Vagina (tissue), 2 donors: ENCODE data around the gene MLKL. TPM values are rescaled to one million over a fixed set of nuclear protein-coding genes. Genes with fewer than 3 reads are reported as not detected.

Experiments
- DNase-seq, 2 donors: peaks; one replicate each; pipeline ENCODE4 v3.0.0-alpha.2; 2017; ENCODE audit errors: extremely low spot score in 2 of 2
- H3K27ac ChIP-seq: fragments of 200-600 bp; sonication (generic); one replicate; pipeline ENCODE4 v1.5.1; 2019
- H3K27me3 ChIP-seq: fragments of 200-600 bp; sonication (generic); one replicate; pipeline ENCODE4 v1.5.1; 2019
- H3K36me3 ChIP-seq, 2 donors: fragments of 200-600 bp; sonication (generic); one replicate each; pipeline ENCODE4 v1.5.1; 2017 to 2019
- H3K4me1 ChIP-seq: fragments of 200-600 bp; sonication (generic); one replicate; pipeline ENCODE4 v1.5.1; 2019
- H3K4me3 ChIP-seq, 2 donors: fragments of 200-600 bp; sonication (generic); 1 replicate in 1 of 2; 2 replicates in 1 of 2; pipeline ENCODE4 v1.5.1; 2016 to 2019
- H3K9me3 ChIP-seq: fragments of 200-600 bp; sonication (generic); one replicate; pipeline ENCODE4 v1.5.1; 2019
- CTCF ChIP-seq, 3 experiments: fragments of 450-650 bp in 2 of 3; fragments of 200-600 bp in 1 of 3; sonication (generic) in 1 of 3; IDR thresholded peaks; one replicate each; pipeline ENCODE4 v1.5.1; 2017 to 2019; ENCODE audit warnings: antibody characterized with exemption in 3 of 3, mild to moderate bottlenecking in 2 of 3, moderate library complexity in 2 of 3
- POLR2A ChIP-seq, 2 donors: fragments of 450-650 bp; IDR thresholded peaks; one replicate each; pipeline ENCODE4 v1.6.1; 2017; ENCODE audit warnings: antibody characterized with exemption in 2 of 2, mild to moderate bottlenecking in 2 of 2, moderate library complexity in 2 of 2
- POLR2AphosphoS5 ChIP-seq, 2 donors: sonication (generic); formaldehyde crosslinking; IDR thresholded peaks; one replicate each; pipeline ENCODE4 v1.9.0; 2017; ENCODE audit warnings: antibody characterized with exemption in 2 of 2, mild to moderate bottlenecking in 2 of 2, low read depth in 1 of 2; ENCODE audit not compliant: insufficient read depth in 1 of 2
- intact Hi-C: fragments of 100-400 bp; cut with DNase I; formaldehyde crosslinking; loops from one replicate; pipeline ENCODE4 v1.15.1; 2023
- total RNA-seq: library from RNA; depleted of rRNA; stranded (reverse); fragments of >200 nt; gene quantifications from one replicate; pipeline ENCODE4 v1.2.3, GENCODE V29; 2016

The MLKL gene
- total RNA-seq, 1 donor from 2014 or later: 40.0 TPM

DNA sequence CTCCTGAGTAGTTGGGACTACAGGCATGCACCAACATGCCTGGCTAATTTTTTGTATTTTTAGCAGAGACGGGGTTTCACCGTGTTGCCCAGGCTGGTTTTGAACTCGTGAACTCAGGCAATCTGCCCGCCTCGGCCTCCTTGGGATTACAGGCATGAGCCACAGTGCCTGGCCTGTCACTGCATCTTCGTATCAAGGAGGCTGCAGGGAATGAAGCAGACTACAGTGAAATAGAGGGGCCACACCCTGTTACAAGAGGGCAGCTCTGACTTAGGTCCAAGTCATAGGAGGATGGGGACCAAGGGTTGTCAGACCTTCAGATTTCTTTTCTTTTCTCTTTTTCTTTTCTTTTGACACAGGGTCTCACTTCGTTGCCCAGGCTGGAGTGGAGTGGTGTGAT lies 45.3 kb upstream of the MLKL start:
- Histone ChIP-seq H3K9me3 (no peaks in the 10 kb centered on the region), H3K27ac (no peak overlapping the region), H3K4me1 (peaks cover 14% of the 10 kb centered on the region), H3K27me3 (no peaks in the 10 kb centered on the region), H3K36me3 (no peaks in the 10 kb centered on the region), H3K4me3 (no peak overlapping the region)
- intact Hi-C loops: no loop called here
- no peak for TF ChIP-seq CTCF (IDR thresholded peaks at IDR 0.05)
- no peak for TF ChIP-seq POLR2A (IDR thresholded peaks at IDR 0.05)
- no peak for TF ChIP-seq POLR2AphosphoS5 (IDR thresholded peaks at IDR 0.05; ENCODE audit: insufficient read depth in 1 of 2, low read depth in 1 of 2)
- no peak for DNase-seq

GRCh38 chr16:74745109-74745615 lies 44.5 kb upstream of the MLKL start:
- no peak for DNase-seq
- intact Hi-C loops: no loop called here
- no peaks in the 10 kb centered on the region for H3K27me3 ChIP-seq
- no peak overlapping the region for H3K27ac ChIP-seq
- H3K9me3 ChIP-seq: no peaks in the 10 kb centered on the region
- no peak overlapping the region for H3K4me3 ChIP-seq
- TF ChIP-seq POLR2A (IDR thresholded peaks at IDR 0.05): no peak
- TF ChIP-seq CTCF (IDR thresholded peaks at IDR 0.05): no peak
- no peak for TF ChIP-seq POLR2AphosphoS5 (IDR thresholded peaks at IDR 0.05; ENCODE audit: insufficient read depth in 1 of 2, low read depth in 1 of 2)
- H3K4me1 ChIP-seq: peaks cover 14% of the 10 kb centered on the region
- H3K36me3 ChIP-seq: no peaks in the 10 kb centered on the region

DNA sequence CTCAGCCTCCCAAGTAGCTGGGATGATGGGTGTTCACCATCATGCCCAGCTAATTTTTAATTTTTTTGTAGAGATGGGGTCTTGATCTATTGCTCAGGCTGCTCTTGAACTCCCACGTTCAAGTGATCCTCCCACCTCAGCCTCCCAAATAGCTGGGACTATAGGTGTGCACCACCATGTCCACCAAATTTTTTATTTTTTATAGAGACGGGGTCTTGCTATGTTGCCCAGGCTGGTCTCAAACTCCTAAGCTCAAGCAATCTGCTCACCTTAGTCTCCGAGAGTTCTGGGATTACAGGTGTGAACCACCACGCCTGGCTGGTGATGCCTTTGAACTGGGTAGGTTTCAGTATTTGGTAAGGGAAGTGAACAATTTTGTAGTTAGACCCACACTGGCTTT lies 43.9 kb upstream of the MLKL start:
- no peak for TF ChIP-seq POLR2A (IDR thresholded peaks at IDR 0.05)
- no peak for TF ChIP-seq POLR2AphosphoS5 (IDR thresholded peaks at IDR 0.05; ENCODE audit: insufficient read depth in 1 of 2, low read depth in 1 of 2)
- Histone ChIP-seq H3K9me3 (no peaks in the 10 kb centered on the region), H3K4me3 (no peak overlapping the region), H3K27ac (no peak overlapping the region), H3K4me1 (peaks cover 14% of the 10 kb centered on the region), H3K27me3 (no peaks in the 10 kb centered on the region), H3K36me3 (no peaks in the 10 kb centered on the region)
- intact Hi-C loops: no loop called here
- DNase-seq: no peak

DNA sequence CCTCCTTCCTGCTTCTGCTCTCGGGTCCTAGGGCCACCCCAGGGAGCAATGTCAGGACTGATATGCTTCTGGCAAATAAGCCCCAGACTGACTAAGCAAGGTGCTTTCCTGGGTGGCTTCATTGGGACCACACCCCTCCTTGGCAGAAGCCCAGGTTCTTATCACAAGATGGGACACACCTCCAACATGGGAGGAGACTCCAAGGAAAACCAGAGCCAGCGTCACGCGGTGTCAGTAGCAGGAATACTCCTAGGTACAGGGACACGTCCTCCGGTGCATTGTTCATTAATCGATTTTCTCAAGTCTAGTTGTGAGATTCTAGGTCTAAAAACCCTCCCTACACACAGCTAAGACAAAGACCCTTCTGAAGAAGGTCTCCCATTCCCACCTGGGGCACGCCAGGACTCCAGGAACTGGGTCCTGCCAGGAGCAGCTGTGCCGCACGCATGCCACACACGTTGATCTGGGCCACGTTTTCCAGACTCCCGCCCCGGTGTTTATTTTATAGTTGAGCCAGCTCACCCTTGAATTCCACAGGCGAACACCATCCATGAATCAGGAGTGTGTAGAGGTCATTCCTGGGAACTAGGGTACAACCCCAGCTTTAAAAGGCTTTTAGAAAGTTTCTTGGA lies 43.1 kb upstream of the MLKL start:
- Histone ChIP-seq H3K4me3 (no peak overlapping the region), H3K9me3 (no peaks in the 10 kb centered on the region), H3K27me3 (no peaks in the 10 kb centered on the region), H3K4me1 (peaks cover 14% of the 10 kb centered on the region), H3K27ac (peak overlapping the region; percentile 58), H3K36me3 (no peaks in the 10 kb centered on the region)
- no peak for DNase-seq
- intact Hi-C loops: no loop called here
- TF ChIP-seq POLR2A (IDR thresholded peaks at IDR 0.05) (no peak), CTCF (IDR thresholded peaks at IDR 0.05) (no peak), POLR2AphosphoS5 (IDR thresholded peaks at IDR 0.05; ENCODE audit: insufficient read depth in 1 of 2, low read depth in 1 of 2) (peak in 1 of 2 donors; percentile 31)

- Histone ChIP-seq H3K27me3 (no peaks in the 10 kb centered on the region), H3K4me3 (no peak overlapping the region), H3K4me1 (peaks cover 14% of the 10 kb centered on the region), H3K27ac (peak overlapping the region; percentile 58), H3K9me3 (no peaks in the 10 kb centered on the region), H3K36me3 (no peaks in the 10 kb centered on the region)
- TF ChIP-seq POLR2A (IDR thresholded peaks at IDR 0.05) (no peak), CTCF (IDR thresholded peaks at IDR 0.05) (no peak), POLR2AphosphoS5 (IDR thresholded peaks at IDR 0.05; ENCODE audit: insufficient read depth in 1 of 2, low read depth in 1 of 2) (no peak)
- DNase-seq: no peak
- intact Hi-C loops: no loop called here
Observed at GRCh38 chr16:74743045-74743667, 42.5 kb upstream of the MLKL start.
